Hematopoietic multipotent progenitor cell treated with erythropoietin and hydrocortisone succinate and interleukin-3 and kit ligand, for 6 days (in vitro differentiated cells): ENCODE measurements around the gene KBTBD13.
"Not testable (repeated sequence)": the region's sequence is repeated elsewhere in the genome, so short reads cannot be mapped to it uniquely, and the experiment has no call there.

Experiments used
- DNase-seq: peaks from one replicate; pipeline ENCODE4 v3.0.0-alpha.2; 2015

KBTBD13 gene

GRCh38 chr15:65091946-65092770 is 15.6 kb downstream of the KBTBD13 start:
- no peak for DNase-seq

GRCh38 chr15:65092911-65093792 is 16.6 kb downstream of the KBTBD13 start:
- DNase-seq, result no peak

DNA sequence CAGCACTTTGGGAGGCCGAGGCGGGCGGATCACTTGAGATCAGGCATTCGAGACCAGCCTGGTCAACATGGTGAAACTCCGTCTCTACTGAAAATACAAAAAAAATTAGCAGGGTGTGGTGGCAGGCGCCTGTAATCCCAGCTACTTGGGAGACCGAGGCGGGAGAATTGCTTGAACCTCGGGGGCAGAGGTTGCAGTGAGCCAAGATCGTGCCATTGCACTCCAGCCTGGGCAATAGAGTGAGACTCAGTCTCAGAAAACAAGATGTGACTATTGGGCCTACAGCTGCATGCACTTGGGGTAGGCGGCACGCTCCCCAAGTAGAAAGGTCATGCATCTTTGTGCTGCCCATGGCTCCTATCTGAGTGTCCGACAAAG is 17.2 kb downstream of the KBTBD13 start:
- DNase-seq, result not testable (repeated sequence)

DNA sequence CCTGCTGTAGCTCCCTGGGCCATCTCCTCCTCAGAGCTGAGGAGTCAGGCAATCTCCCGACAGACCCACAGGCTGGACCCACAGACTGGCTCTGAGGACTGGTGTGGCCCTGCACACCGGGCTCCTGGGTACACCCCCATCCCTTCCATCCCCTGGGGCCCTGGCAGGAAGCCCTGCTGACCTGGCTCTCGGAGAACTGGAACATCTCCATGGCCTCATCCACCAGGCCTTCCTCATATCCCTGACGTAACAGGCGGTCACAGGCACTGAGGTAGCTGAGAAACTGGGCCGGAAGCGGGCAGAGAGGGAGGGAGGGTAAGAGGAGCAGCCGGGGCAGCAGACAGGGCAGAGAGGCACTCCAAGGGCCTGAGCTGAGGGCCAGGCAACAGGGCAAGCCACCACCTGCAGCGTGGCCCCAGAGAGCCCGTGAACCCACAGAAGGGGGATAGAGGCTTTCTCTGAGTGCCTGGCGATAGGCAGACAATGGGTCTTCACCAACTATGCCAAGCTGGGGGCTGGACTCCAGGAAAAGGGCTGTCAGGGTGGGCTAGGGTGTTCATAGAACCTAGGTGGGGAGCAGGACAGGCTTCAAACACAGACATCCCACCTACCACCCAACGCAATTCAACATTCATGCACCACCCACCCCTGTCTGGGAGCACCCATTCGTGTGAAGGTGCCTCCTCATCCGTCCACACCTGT is 17.9 kb downstream of the KBTBD13 start:
- no peak for DNase-seq

- DNase-seq, result no peak
These were observed 18.6 kb downstream of the KBTBD13 start for GRCh38 chr15:65095011-65095746.

DNA sequence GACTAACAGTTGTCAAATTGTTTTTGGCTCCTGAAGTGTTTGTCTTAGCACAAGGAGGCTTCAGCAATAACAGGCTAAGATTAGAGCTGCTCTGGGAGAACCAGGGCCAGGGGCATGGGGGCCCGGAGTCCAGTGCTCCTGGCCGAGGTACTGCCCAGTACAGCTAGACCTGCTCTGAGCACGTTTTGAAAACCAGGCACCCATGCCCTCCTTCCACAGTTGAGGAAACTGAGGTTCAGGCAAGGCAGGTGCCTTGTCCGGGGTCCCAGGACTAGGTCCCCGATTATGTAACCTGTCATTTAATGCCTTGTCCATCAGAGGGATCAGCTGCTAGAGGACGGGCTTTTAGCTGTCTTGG is 19.2 kb downstream of the KBTBD13 start:
- DNase-seq, result no peak

- no peak for DNase-seq
These were observed 20.2 kb downstream of the KBTBD13 start for GRCh38 chr15:65096481-65097385.

GRCh38 chr15:65097651-65098263 is 21.2 kb downstream of the KBTBD13 start:
- no peak for DNase-seq

GRCh38 chr15:65099336-65099735 is 22.8 kb downstream of the KBTBD13 start:
- no peak for DNase-seq

DNA sequence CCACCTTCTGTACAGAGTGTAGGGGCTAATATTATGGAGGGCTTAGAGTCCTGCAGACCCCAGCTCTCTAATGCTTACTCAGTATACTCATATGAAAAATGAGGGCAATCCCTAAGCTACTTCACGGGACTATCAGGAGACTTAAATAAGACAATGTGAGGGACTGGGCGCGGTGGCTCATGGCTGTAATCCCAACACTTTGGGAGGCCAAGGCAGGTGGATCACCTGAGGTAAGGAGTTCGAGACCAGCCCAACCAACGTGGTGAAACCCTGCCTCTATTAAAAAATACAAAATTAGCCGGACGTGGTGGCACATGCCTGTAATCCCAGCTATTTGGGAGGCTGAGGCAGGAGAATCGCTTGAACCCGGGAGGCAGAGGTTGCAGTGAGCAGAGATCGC is 23.3 kb downstream of the KBTBD13 start:
- DNase-seq, result not testable (repeated sequence)

- DNase-seq, result no peak
These were observed 23.9 kb downstream of the KBTBD13 start for GRCh38 chr15:65100442-65100841.

DNA sequence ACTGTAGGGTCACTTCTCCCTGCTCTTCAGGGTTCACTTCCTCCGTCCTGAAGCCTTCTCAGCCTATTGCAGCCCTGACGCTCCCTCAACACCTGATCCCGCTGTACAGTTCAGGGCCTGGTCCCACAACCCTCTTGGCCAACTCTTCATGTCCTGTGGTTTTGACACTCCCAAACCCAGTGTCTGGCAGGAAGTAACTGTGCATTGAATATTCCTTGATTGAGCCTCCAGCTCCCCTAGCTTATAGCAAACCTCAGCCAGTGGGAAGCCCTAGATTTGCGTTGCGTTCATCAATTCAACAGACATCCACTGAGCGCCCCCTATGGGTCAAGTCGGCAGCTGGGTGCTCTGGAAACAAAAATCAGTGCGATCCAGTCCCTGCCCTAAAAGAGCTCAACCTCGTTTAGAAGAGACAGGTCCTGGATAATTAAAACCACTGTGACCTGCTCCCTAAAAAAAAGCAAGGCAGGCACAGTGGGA is 24.9 kb downstream of the KBTBD13 start:
- peak; percentile 78 for DNase-seq

- no peak for DNase-seq
These were observed 25.6 kb downstream of the KBTBD13 start for GRCh38 chr15:65101891-65102708.

DNA sequence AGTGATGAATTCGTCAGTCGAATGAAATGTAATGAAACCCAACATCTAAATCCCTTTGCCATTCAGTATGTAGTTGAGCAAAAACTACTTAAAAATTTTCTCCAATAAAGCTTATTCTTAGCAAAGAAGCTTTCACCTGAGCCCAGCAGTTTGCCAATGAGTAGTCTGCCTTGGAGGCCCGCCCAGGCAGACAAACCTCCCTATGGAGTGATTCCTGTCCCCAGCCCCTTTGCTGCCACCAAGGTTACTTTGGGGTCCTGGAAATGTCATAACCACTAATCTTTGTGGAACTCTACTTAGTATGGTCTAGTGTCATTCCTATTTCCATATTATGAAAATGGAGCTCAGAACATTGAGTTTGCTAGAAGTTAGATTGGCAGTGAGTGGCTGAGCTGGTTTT is 26.4 kb downstream of the KBTBD13 start:
- DNase-seq, result no peak

DNA sequence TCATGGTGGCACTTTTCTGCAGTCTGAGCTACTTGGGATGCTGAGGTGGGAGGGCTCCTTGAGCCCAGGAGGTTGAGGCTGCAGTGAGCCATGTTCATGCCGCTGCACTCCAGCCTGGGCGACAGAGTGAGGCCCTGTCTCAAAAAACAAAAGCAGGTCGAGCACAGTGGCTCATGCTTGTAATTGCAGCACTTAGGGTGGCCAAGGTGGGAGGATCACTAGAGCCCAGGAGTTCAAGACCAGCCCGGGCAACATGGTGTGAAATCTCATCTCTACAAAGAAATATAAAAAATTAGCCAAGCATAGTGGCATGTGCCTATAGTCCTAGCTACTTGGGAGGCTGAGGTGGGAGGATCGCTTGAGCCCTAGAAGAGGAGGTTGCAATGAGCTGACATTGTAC is 28.5 kb downstream of the KBTBD13 start:
- DNase-seq, result no peak

- DNase-seq, result no peak
These were observed 29.6 kb downstream of the KBTBD13 start for GRCh38 chr15:65106011-65106590.

GRCh38 chr15:65110676-65111292 is 34.2 kb downstream of the KBTBD13 start:
- DNase-seq, result no peak

- no peak for DNase-seq
These were observed 38.5 kb downstream of the KBTBD13 start, which contains the start of gene UBAP1L for GRCh38 chr15:65115086-65115485. TSS of gene UBAP1L (minus strand) at chr15:65115200. CDS start at chr15:65106215, 8,985 bp downstream.

DNA sequence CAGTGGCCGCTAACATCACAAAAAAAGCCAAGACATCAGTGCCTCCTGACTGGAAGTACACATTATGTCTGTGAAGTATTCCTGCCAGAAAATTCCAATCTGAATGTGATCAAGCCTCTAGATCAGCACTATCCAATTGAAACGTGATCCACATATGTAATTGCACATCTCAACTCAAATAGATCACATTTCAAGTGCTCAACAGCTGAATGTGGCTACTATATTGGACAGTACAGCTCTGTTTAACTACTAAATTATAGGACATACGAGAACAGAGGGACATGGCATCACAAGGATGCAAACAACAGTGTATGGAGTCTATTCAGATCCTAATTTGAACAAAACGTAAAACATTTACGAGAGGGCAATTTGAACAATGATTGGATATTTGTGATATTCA is 39.0 kb downstream of the KBTBD13 start:
- no peak for DNase-seq
